Sigmoid colon (tissue), 3 donors: Measurements from ENCODE around the gene CXCL3.

Source experiments
- POLR2A ChIP-seq, 2 donors: fragments of 450-650 bp; IDR thresholded peaks; one replicate each; pipeline ENCODE4 v1.6.1; 2016; ENCODE audit warnings: antibody characterized with exemption in 2 of 2, mild to moderate bottlenecking in 2 of 2, moderate library complexity in 2 of 2
- TF ChIP-seq, protein P1 (sequence below), 4 experiments: fragments of 450-650 bp in 3 of 4; fragments of 200-600 bp in 1 of 4; IDR thresholded peaks; one replicate each; pipeline ENCODE4 v1.5.1; 2016 to 2019; ENCODE audit warnings: antibody characterized with exemption in 4 of 4, mild to moderate bottlenecking in 3 of 4, moderate library complexity in 2 of 4

DNA sequence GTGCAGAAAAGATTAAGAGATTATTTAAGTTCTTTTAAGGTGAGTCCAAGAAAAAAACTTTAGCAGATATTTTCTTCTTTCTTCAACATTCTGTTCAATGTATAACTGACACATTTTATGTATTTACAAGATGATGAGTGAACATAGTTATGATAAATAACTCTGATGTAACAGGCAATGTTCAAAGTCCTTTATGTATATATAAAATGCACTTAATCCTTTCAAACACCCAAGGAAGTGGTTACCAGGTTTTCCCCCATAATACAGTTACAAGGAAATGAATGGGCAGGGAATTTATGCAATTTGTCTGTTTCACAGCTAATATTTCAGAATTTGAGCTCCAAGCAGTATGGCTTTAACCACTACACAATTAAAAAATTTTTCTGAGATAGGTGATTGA, 8.2 kb downstream of the CXCL3 start:
- no peak for TF ChIP-seq POLR2A (IDR thresholded peaks at IDR 0.05)
- TF ChIP-seq, protein P1, sequence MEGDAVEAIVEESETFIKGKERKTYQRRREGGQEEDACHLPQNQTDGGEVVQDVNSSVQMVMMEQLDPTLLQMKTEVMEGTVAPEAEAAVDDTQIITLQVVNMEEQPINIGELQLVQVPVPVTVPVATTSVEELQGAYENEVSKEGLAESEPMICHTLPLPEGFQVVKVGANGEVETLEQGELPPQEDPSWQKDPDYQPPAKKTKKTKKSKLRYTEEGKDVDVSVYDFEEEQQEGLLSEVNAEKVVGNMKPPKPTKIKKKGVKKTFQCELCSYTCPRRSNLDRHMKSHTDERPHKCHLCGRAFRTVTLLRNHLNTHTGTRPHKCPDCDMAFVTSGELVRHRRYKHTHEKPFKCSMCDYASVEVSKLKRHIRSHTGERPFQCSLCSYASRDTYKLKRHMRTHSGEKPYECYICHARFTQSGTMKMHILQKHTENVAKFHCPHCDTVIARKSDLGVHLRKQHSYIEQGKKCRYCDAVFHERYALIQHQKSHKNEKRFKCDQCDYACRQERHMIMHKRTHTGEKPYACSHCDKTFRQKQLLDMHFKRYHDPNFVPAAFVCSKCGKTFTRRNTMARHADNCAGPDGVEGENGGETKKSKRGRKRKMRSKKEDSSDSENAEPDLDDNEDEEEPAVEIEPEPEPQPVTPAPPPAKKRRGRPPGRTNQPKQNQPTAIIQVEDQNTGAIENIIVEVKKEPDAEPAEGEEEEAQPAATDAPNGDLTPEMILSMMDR (IDR thresholded peaks at IDR 0.05) = no peak
